8988T (cell line): ENCODE measurements around the gene CIAPIN1.
"Not testable (repeated sequence)": the region's sequence is repeated elsewhere in the genome, so short reads cannot be mapped to it uniquely, and the experiment has no call there.

Experiments used
- DNase-seq: peaks from one replicate; pipeline ENCODE4 v3.0.0; 2011

The CIAPIN1 gene

GRCh38 chr16:57403965-57404817, 43.0 kb downstream of the CIAPIN1 start, which contains the start of gene CCL17:
CCL17 (plus strand) TSS chr16:57404767; CDS start chr16:57413933, 9,166 bp downstream.
- no peak for DNase-seq

GRCh38 chr16:57401943-57402640, 45.1 kb downstream of the CIAPIN1 start:
- DNase-seq = no peak

GRCh38 chr16:57397493-57397892, 49.7 kb downstream of the CIAPIN1 start:
- not testable (repeated sequence) for DNase-seq

- DNase-seq = no peak
These were observed 50.4 kb downstream of the CIAPIN1 start for GRCh38 chr16:57396786-57397185.

GRCh38 chr16:57395026-57395425, 52.2 kb downstream of the CIAPIN1 start:
- DNase-seq = no peak

- DNase-seq = no peak
These were observed 52.7 kb downstream of the CIAPIN1 start for GRCh38 chr16:57394444-57394843.

GRCh38 chr16:57392694-57393093, 54.5 kb downstream of the CIAPIN1 start:
- no peak for DNase-seq

GRCh38 chr16:57391708-57392107, 55.5 kb downstream of the CIAPIN1 start:
- no peak for DNase-seq

- DNase-seq = no peak
These were observed 55.9 kb downstream of the CIAPIN1 start for GRCh38 chr16:57391300-57391699.

GRCh38 chr16:57390636-57391295, 56.4 kb downstream of the CIAPIN1 start:
- no peak for DNase-seq

GRCh38 chr16:57389087-57389468, 58.1 kb downstream of the CIAPIN1 start:
- no peak for DNase-seq

GRCh38 chr16:57388359-57389086, 58.7 kb downstream of the CIAPIN1 start:
- DNase-seq = no peak

GRCh38 chr16:57387598-57388354, 59.4 kb downstream of the CIAPIN1 start:
- DNase-seq = no peak

- no peak for DNase-seq
These were observed 60.7 kb downstream of the CIAPIN1 start for GRCh38 chr16:57386381-57386951.

GRCh38 chr16:57385083-57385482, 62.1 kb downstream of the CIAPIN1 start:
- no peak for DNase-seq

GRCh38 chr16:57384248-57385070, 62.7 kb downstream of the CIAPIN1 start:
- DNase-seq = no peak

- no peak for DNase-seq
These were observed 63.6 kb downstream of the CIAPIN1 start for GRCh38 chr16:57383276-57384247.

GRCh38 chr16:57382535-57383275, 64.5 kb downstream of the CIAPIN1 start:
- no peak for DNase-seq
